Trophoblast cell (in vitro differentiated cells and primary cell): ENCODE results near the gene CFAP100.

Source experiments
- DNase-seq, 2 donors: peaks; one replicate each; pipeline ENCODE4 v3.0.0-alpha.2; 2016
- H2AFZ ChIP-seq: 2 replicates; pipeline ENCODE4 v1.6.1; 2013; ENCODE audit warnings: low read length, moderate library complexity, mild to moderate bottlenecking; ENCODE audit not compliant: insufficient read depth, poor library complexity
- H2AK5ac ChIP-seq: 2 replicates; pipeline ENCODE4 v1.6.1; 2013; ENCODE audit warnings: mild to moderate bottlenecking, low read length
- H2BK120ac ChIP-seq: 2 replicates; pipeline ENCODE4 v1.6.1; 2013; ENCODE audit warnings: low read length, mild to moderate bottlenecking, moderate library complexity; ENCODE audit not compliant: insufficient read depth, poor library complexity
- H2BK12ac ChIP-seq: 2 replicates; pipeline ENCODE4 v1.6.1; 2013; ENCODE audit warnings: mild to moderate bottlenecking, low read length, moderate library complexity
- H2BK5ac ChIP-seq: 2 replicates; pipeline ENCODE4 v1.6.1; 2013; ENCODE audit warnings: low read length, low read depth, moderate library complexity, mild to moderate bottlenecking; ENCODE audit not compliant: poor library complexity
- H3K14ac ChIP-seq: 2 replicates; pipeline ENCODE4 v1.6.1; 2013; ENCODE audit warnings: mild to moderate bottlenecking, low read length
- H3K18ac ChIP-seq: 2 replicates; pipeline ENCODE4 v1.6.1; 2013; ENCODE audit warnings: mild to moderate bottlenecking, low read length
- H3K23ac ChIP-seq: 2 replicates; pipeline ENCODE4 v1.6.1; 2013; ENCODE audit warnings: low read length
- H3K27ac ChIP-seq: 2 replicates; pipeline ENCODE4 v1.5.1; 2013; ENCODE audit warnings: low read depth, mild to moderate bottlenecking, inconsistent platforms, low read length, moderate library complexity
- H3K27me3 ChIP-seq: 2 replicates; pipeline ENCODE4 v1.6.1; 2013; ENCODE audit warnings: inconsistent platforms, mild to moderate bottlenecking, low read length, moderate library complexity; ENCODE audit not compliant: insufficient read depth
- H3K36me3 ChIP-seq, 2 experiments: 1 replicate in 1 of 2; 2 replicates in 1 of 2; pipeline ENCODE4 v1.6.1; 2013; ENCODE audit warnings: low read length in 2 of 2, mild to moderate bottlenecking in 2 of 2, moderate library complexity in 1 of 2; ENCODE audit not compliant: insufficient read depth in 2 of 2, control insufficient read depth in 1 of 2
- H3K4ac ChIP-seq: 2 replicates; pipeline ENCODE4 v1.6.1; 2013; ENCODE audit warnings: low read depth, mild to moderate bottlenecking, low read length, moderate library complexity
- H3K4me1 ChIP-seq, 2 experiments: 1 replicate in 1 of 2; 2 replicates in 1 of 2; pipeline ENCODE4 v1.6.1; 2013; ENCODE audit warnings: low read length in 2 of 2, mild to moderate bottlenecking in 2 of 2, moderate library complexity in 1 of 2; ENCODE audit not compliant: insufficient read depth in 2 of 2, control insufficient read depth in 1 of 2
- H3K4me2 ChIP-seq: 2 replicates; pipeline ENCODE4 v1.6.1; 2013; ENCODE audit warnings: inconsistent platforms, mild to moderate bottlenecking, low read length, moderate library complexity
- H3K4me3 ChIP-seq: 2 replicates; pipeline ENCODE4 v1.5.1; 2013; ENCODE audit warnings: mild to moderate bottlenecking, low read depth, low read length, inconsistent platforms
- H3K79me1 ChIP-seq: one replicate; pipeline ENCODE4 v1.6.1; 2013; ENCODE audit warnings: low read length
- H3K79me2 ChIP-seq: 2 replicates; pipeline ENCODE4 v1.6.1; 2013; ENCODE audit warnings: low read length, mild to moderate bottlenecking; ENCODE audit not compliant: control insufficient read depth, insufficient read depth, poor library complexity
- H3K9ac ChIP-seq: 2 replicates; pipeline ENCODE4 v1.6.1; 2013; ENCODE audit warnings: mild to moderate bottlenecking, low read length
- H3K9me3 ChIP-seq: 2 replicates; pipeline ENCODE4 v1.6.1; 2013; ENCODE audit warnings: low read depth, mild to moderate bottlenecking, control low read depth, inconsistent platforms, low read length; ENCODE audit not compliant: insufficient read depth
- H4K12ac ChIP-seq: 2 replicates; pipeline ENCODE4 v1.6.1; 2013; ENCODE audit warnings: low read depth, mild to moderate bottlenecking, low read length, moderate library complexity
- H4K8ac ChIP-seq: 2 replicates; pipeline ENCODE4 v1.6.1; 2013; ENCODE audit warnings: low read depth, mild to moderate bottlenecking, low read length, moderate library complexity
- H4K91ac ChIP-seq: one replicate; pipeline ENCODE4 v1.6.1; 2013; ENCODE audit warnings: low read depth, mild to moderate bottlenecking, low read length, moderate library complexity
- WGBS: extraction: QIAGEN DNeasy Blood & Tissue Kit; methylation state at CpG from one replicate; pipeline ENCODE4 v1.1.7; 2013; ENCODE audit warnings: missing lambda C conversion rate; ENCODE audit not compliant: insufficient read length, insufficient coverage; ENCODE audit errors: extremely low coverage; 5-methylcytosine and 5-hydroxymethylcytosine counted together

Gene CFAP100

GRCh38 chr3:126433496-126434263 lies 39.0 kb downstream of the CFAP100 start:
- Histone ChIP-seq H4K12ac (no peak overlapping the region), H4K8ac (no peak overlapping the region)

GRCh38 chr3:126434264-126434590 lies 39.5 kb downstream of the CFAP100 start:
- Histone ChIP-seq H3K4me3 (no peak overlapping the region), H3K23ac (no peak overlapping the region), H3K18ac (no peak overlapping the region), H4K91ac (no peak overlapping the region), H3K36me3 (peaks cover 5 to 6% of the 10 kb centered on the region in 2 experiments), H3K79me1 (no peaks in the 10 kb centered on the region), H2BK12ac (no peak overlapping the region), H2AFZ (no peak overlapping the region), H3K27me3 (no peaks in the 10 kb centered on the region), H2BK5ac (no peak overlapping the region), H3K4me1 (no peaks in the 10 kb centered on the region), H3K9me3 (no peaks in the 10 kb centered on the region), H2BK120ac (no peak overlapping the region), H3K27ac (no peak overlapping the region), H3K14ac (no peak overlapping the region), H3K4ac (no peak overlapping the region), H3K4me2 (no peak overlapping the region), H4K12ac (no peak overlapping the region), H4K8ac (no peak overlapping the region), H3K9ac (no peak overlapping the region), H2AK5ac (no peak overlapping the region), H3K79me2 (no peaks in the 10 kb centered on the region)
- WGBS: no CpG with 5 or more reads among the region's 6 CpGs
- no peak for DNase-seq

More at GRCh38 chr3:126433496-126434263, 39.0 kb downstream of the CFAP100 start:
- no peak overlapping the region for H3K18ac ChIP-seq
- WGBS: no CpG with 5 or more reads among the region's 13 CpGs
- H2BK12ac ChIP-seq: no peak overlapping the region
- no peak overlapping the region for H3K4me3 ChIP-seq
- H3K4ac ChIP-seq: no peak overlapping the region
- H3K79me2 ChIP-seq: no peaks in the 10 kb centered on the region
- no peak overlapping the region for H2AFZ ChIP-seq
- no peaks in the 10 kb centered on the region for H3K27me3 ChIP-seq
- H3K27ac ChIP-seq: no peak overlapping the region
- H3K9ac ChIP-seq: no peak overlapping the region
- no peak overlapping the region for H2BK120ac ChIP-seq
- H3K36me3 ChIP-seq: peaks cover 5 to 6% of the 10 kb centered on the region in 2 experiments
- no peaks in the 10 kb centered on the region for H3K4me1 ChIP-seq
- H4K91ac ChIP-seq: no peak overlapping the region
- no peak overlapping the region for H3K14ac ChIP-seq
- no peak for DNase-seq
- H2AK5ac ChIP-seq: no peak overlapping the region
- H2BK5ac ChIP-seq: no peak overlapping the region
- H3K79me1 ChIP-seq: no peaks in the 10 kb centered on the region
- no peak overlapping the region for H3K4me2 ChIP-seq
- no peak overlapping the region for H3K23ac ChIP-seq
- no peaks in the 10 kb centered on the region for H3K9me3 ChIP-seq

- no peak overlapping the region for H3K9ac ChIP-seq
- H4K12ac ChIP-seq: no peak overlapping the region
- H2AK5ac ChIP-seq: no peak overlapping the region
- no peak overlapping the region for H3K23ac ChIP-seq
- DNase-seq: no peak
- no peak overlapping the region for H3K4ac ChIP-seq
- H3K14ac ChIP-seq: no peak overlapping the region
- H3K27me3 ChIP-seq: no peaks in the 10 kb centered on the region
- H3K79me2 ChIP-seq: no peaks in the 10 kb centered on the region
- peaks cover 5 to 8% of the 10 kb centered on the region in 2 experiments for H3K36me3 ChIP-seq
- no peak overlapping the region for H4K8ac ChIP-seq
- no peak overlapping the region for H4K91ac ChIP-seq
- no peaks in the 10 kb centered on the region for H3K79me1 ChIP-seq
- H3K27ac ChIP-seq: no peak overlapping the region
- no peak overlapping the region for H3K18ac ChIP-seq
- no peak overlapping the region for H2BK120ac ChIP-seq
- no peaks in the 10 kb centered on the region for H3K9me3 ChIP-seq
- H2BK5ac ChIP-seq: no peak overlapping the region
- no peak overlapping the region for H3K4me3 ChIP-seq
- H3K4me2 ChIP-seq: no peak overlapping the region
- WGBS: no CpG with 5 or more reads among the region's 8 CpGs
- H2BK12ac ChIP-seq: no peak overlapping the region
- no peaks in the 10 kb centered on the region for H3K4me1 ChIP-seq
- no peak overlapping the region for H2AFZ ChIP-seq
These were observed 40.3 kb downstream of the CFAP100 start for GRCh38 chr3:126434931-126435411.

- no peaks in the 10 kb centered on the region for H3K79me2 ChIP-seq
- no peak overlapping the region for H2BK120ac ChIP-seq
- H3K4me1 ChIP-seq: no peaks in the 10 kb centered on the region
- H3K23ac ChIP-seq: no peak overlapping the region
- H3K36me3 ChIP-seq: peaks cover 8% of the 10 kb centered on the region in 2 experiments
- WGBS: no CpG with 5 or more reads among the region's 14 CpGs
- H4K12ac ChIP-seq: no peak overlapping the region
- H3K4me2 ChIP-seq: no peak overlapping the region
- peaks cover under 1% of the 10 kb centered on the region for H3K9me3 ChIP-seq
- H4K91ac ChIP-seq: no peak overlapping the region
- DNase-seq: no peak
- no peak overlapping the region for H3K9ac ChIP-seq
- H3K4ac ChIP-seq: no peak overlapping the region
- H3K27me3 ChIP-seq: no peaks in the 10 kb centered on the region
- no peak overlapping the region for H4K8ac ChIP-seq
- no peaks in the 10 kb centered on the region for H3K79me1 ChIP-seq
- H2AFZ ChIP-seq: no peak overlapping the region
- no peak overlapping the region for H3K4me3 ChIP-seq
- no peak overlapping the region for H2BK12ac ChIP-seq
- H3K14ac ChIP-seq: no peak overlapping the region
- no peak overlapping the region for H2AK5ac ChIP-seq
- no peak overlapping the region for H2BK5ac ChIP-seq
- H3K18ac ChIP-seq: no peak overlapping the region
- H3K27ac ChIP-seq: no peak overlapping the region
These were observed 41.0 kb downstream of the CFAP100 start for GRCh38 chr3:126435456-126436315.
